GM12878 (cell line): ENCODE data around the gene HAND2.

Experiments
- ATF2 ChIP-seq: IDR thresholded peaks from 2 replicates; pipeline ENCODE4 v1.6.1; 2012; ENCODE audit warnings: low read length, inconsistent platforms
- CHD2 ChIP-seq: IDR thresholded peaks from 2 replicates; pipeline ENCODE4 v1.6.1; 2011; ENCODE audit warnings: low read depth, low read length, improper control_type of control experiment, borderline replicate concordance
- CTCF ChIP-seq, 3 experiments: IDR thresholded peaks in 2 of 3; conservative IDR thresholded peaks in 1 of 3; 2 replicates each; pipeline ENCODE4 v1.5.1; 2011; ENCODE audit warnings: low read depth in 3 of 3, low read length in 3 of 3, mild to moderate bottlenecking in 3 of 3, control low read depth in 2 of 3, moderate library complexity in 2 of 3, inconsistent platforms in 1 of 3, mixed read lengths in 1 of 3; ENCODE audit not compliant: control insufficient read depth in 2 of 3, insufficient read depth in 1 of 3; ENCODE audit errors: extremely low read depth in 1 of 3
- IRF3 ChIP-seq: fragments of 450-650 bp; IDR thresholded peaks from 2 replicates; pipeline ENCODE4 v1.6.1; 2014; ENCODE audit warnings: mild to moderate bottlenecking
- MXI1 ChIP-seq: fragments of 150-350 bp; IDR thresholded peaks from 2 replicates; pipeline ENCODE4 v1.6.1; 2011; ENCODE audit warnings: low read depth, mild to moderate bottlenecking, inconsistent platforms, low read length, improper control_type of control experiment
- SMC3 ChIP-seq: IDR thresholded peaks from 2 replicates; pipeline ENCODE4 v1.6.1; 2011; ENCODE audit warnings: low read length, improper control_type of control experiment, borderline replicate concordance

GRCh38 chr4:173489514-173489913 is 40.5 kb downstream of the HAND2 start:
- TF ChIP-seq SMC3: no peak
- TF ChIP-seq CTCF (IDR thresholded peaks at IDR 0.05 in 2 of 3, conservative IDR thresholded peaks at IDR 0.05 in 1 of 3; ENCODE audit: control insufficient read depth in 2 of 3, extremely low read depth in 1 of 3, insufficient read depth in 1 of 3, low read depth in 3 of 3, low read length in 3 of 3): no peak
- no peak for TF ChIP-seq MXI1
- TF ChIP-seq ATF2: no peak
- TF ChIP-seq IRF3: no peak
- no peak for TF ChIP-seq CHD2
